ENCODE data around the gene NIFK. TPM values are rescaled to one million over a fixed set of nuclear protein-coding genes. Genes with fewer than 3 reads are reported as not detected.

Gene NIFK
- total and polyA plus RNA-seq, 2 donors (not counting 3 experiments of a cell fraction or from before 2014, with no cell fraction given) = 10.7 to 59.7 TPM

- BruUV-seq (replicated peaks) = no TSS peak
- no peak overlapping the region for H2AFZ ChIP-seq (ENCODE audit: low read depth, low read length)
- intact Hi-C loops (cut with micrococcal nuclease) = no loop called here
- no peaks in the 10 kb centered on the region for H3K79me2 ChIP-seq (ENCODE audit: control insufficient read depth, insufficient read depth, low read length)
- DNase-seq (ENCODE audit: low read depth, low spot score) (no peak), FAIRE-seq (no peak)
- no peak overlapping the region for H3K27ac ChIP-seq (ENCODE audit: insufficient read depth, low read depth, low read length)
- ChIA-PET CTCF (no interaction called here), POLR2A (no interaction called here)
- H3K4me2 ChIP-seq (ENCODE audit: insufficient read depth, low read length) = no peak overlapping the region
- H4K20me1 ChIP-seq (replicated peaks; ENCODE audit: control insufficient read depth, extremely low read depth, insufficient read depth, low read length) = no peaks in the 10 kb centered on the region
- peaks cover 21 to 28% of the 10 kb centered on the region in 2 experiments for H3K36me3 ChIP-seq (ENCODE audit: control insufficient read depth in 2 of 2, extremely low read depth in 1 of 2, insufficient read depth in 2 of 2, low read length in 2 of 2)
- H3K4me1 ChIP-seq (ENCODE audit: control insufficient read depth, extremely low read depth, insufficient read depth, low read length) = no peaks in the 10 kb centered on the region
- H3K27me3 ChIP-seq (ENCODE audit: control insufficient read depth in 2 of 2, insufficient read depth in 2 of 2, low read length in 2 of 2) = no peaks in the 10 kb centered on the region
- dilution Hi-C loops (cut with MboI; ENCODE audit: extremely low pct_ligation_motif_present, low sequenced_read_pairs) = no loop called here
- no peak overlapping the region for H3K4me3 ChIP-seq (replicated peaks in 1 of 3; ENCODE audit: insufficient read depth in 1 of 3, low read depth in 1 of 3, low read length in 3 of 3)
- no peaks in the 10 kb centered on the region for H3K9me3 ChIP-seq (replicated peaks; ENCODE audit: control insufficient read depth, insufficient read depth, low read length)
- H3K9ac ChIP-seq (replicated peaks; ENCODE audit: extremely low read depth, insufficient read depth, low read length) = no peak overlapping the region
- H3K9me1 ChIP-seq (replicated peaks; ENCODE audit: control insufficient read depth, extremely low read depth, insufficient read depth, low read length) = no peaks in the 10 kb centered on the region
- TF ChIP-seq POLR2AphosphoS5 (IDR thresholded peaks at IDR 0.05; ENCODE audit: insufficient read depth, low read depth, low read length) (no peak), MAX (IDR thresholded peaks at IDR 0.05; ENCODE audit: insufficient read depth, insufficient read length) (no peak), JUN (IDR thresholded peaks at IDR 0.05; ENCODE audit: borderline replicate concordance, insufficient read depth, insufficient read length, low read depth) (no peak), FOS (IDR thresholded peaks at IDR 0.05; ENCODE audit: borderline replicate concordance, insufficient read depth, low read length) (no peak), POLR2A (IDR thresholded peaks at IDR 0.05; ENCODE audit: low read depth, low read length) (no peak), MYC (IDR thresholded peaks at IDR 0.05; ENCODE audit: low read depth, low read length) (no peak), EZH2 (IDR thresholded peaks at IDR 0.05; ENCODE audit: borderline replicate concordance, low read depth, low read length, severe bottlenecking) (no peak), GATA2 (IDR thresholded peaks at IDR 0.05; ENCODE audit: insufficient read depth, insufficient read length, low read depth, low read length) (no peak)
- TF ChIP-seq, protein P1, sequence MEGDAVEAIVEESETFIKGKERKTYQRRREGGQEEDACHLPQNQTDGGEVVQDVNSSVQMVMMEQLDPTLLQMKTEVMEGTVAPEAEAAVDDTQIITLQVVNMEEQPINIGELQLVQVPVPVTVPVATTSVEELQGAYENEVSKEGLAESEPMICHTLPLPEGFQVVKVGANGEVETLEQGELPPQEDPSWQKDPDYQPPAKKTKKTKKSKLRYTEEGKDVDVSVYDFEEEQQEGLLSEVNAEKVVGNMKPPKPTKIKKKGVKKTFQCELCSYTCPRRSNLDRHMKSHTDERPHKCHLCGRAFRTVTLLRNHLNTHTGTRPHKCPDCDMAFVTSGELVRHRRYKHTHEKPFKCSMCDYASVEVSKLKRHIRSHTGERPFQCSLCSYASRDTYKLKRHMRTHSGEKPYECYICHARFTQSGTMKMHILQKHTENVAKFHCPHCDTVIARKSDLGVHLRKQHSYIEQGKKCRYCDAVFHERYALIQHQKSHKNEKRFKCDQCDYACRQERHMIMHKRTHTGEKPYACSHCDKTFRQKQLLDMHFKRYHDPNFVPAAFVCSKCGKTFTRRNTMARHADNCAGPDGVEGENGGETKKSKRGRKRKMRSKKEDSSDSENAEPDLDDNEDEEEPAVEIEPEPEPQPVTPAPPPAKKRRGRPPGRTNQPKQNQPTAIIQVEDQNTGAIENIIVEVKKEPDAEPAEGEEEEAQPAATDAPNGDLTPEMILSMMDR (IDR thresholded peaks at IDR 0.05; ENCODE audit: extremely low read depth in 1 of 2, insufficient read depth in 1 of 2, low read depth in 1 of 2, low read length in 2 of 2) = no peak
Observed at GRCh38 chr2:121764681-121765228, 28.1 kb upstream of the NIFK start.

All from endothelial cell of umbilical vein (primary cell).